Suppressor macrophage treated with lipopolysaccharide for 4 hours (primary cell): ENCODE measurements around the gene RHCE.
"Not testable (repeated sequence)": the region's sequence is repeated elsewhere in the genome, so short reads cannot be mapped to it uniquely, and the experiment has no call there.

Experiments
- DNase-seq: peaks from one replicate; pipeline ENCODE4 v3.0.0-alpha.2; 2020

Gene RHCE

GRCh38 chr1:25432749-25433388 is 12.2 kb upstream of the RHCE start:
- DNase-seq = no peak

GRCh38 chr1:25431955-25432719 is 11.5 kb upstream of the RHCE start:
- DNase-seq = no peak

GRCh38 chr1:25430967-25431881 is 10.6 kb upstream of the RHCE start:
- no peak for DNase-seq

- DNase-seq = peak; percentile 98
Observed at GRCh38 chr1:25430073-25430966, 9.7 kb upstream of the RHCE start, which contains the start of gene MACO1. Gene MACO1 (plus strand): TSS chr1:25430897. CDS start chr1:25431099, 202 bp downstream.

- no peak for DNase-seq
Observed at GRCh38 chr1:25428475-25429166, 8.0 kb upstream of the RHCE start.

- DNase-seq = no peak
Observed at GRCh38 chr1:25427696-25428095, 7.1 kb upstream of the RHCE start.

- no peak for DNase-seq
Observed at GRCh38 chr1:25425098-25426085, 4.8 kb upstream of the RHCE start.

GRCh38 chr1:25423206-25423605 is 2.6 kb upstream of the RHCE start:
- DNase-seq = not testable (repeated sequence)

- not testable (repeated sequence) for DNase-seq
Observed at GRCh38 chr1:25419339-25419738, 1.3 kb downstream of the RHCE start.

GRCh38 chr1:25417280-25417679 is 3.3 kb downstream of the RHCE start:
- DNase-seq = not testable (repeated sequence)

GRCh38 chr1:25414578-25414977 is 6.0 kb downstream of the RHCE start:
- not testable (repeated sequence) for DNase-seq

GRCh38 chr1:25414157-25414556 is 6.5 kb downstream of the RHCE start:
- not testable (repeated sequence) for DNase-seq

GRCh38 chr1:25412872-25413623 is 7.6 kb downstream of the RHCE start:
- DNase-seq = not testable (repeated sequence)

GRCh38 chr1:25409641-25410427 is 10.8 kb downstream of the RHCE start:
- DNase-seq = not testable (repeated sequence)

- DNase-seq = not testable (repeated sequence)
Observed at GRCh38 chr1:25405731-25406305, 14.8 kb downstream of the RHCE start.

GRCh38 chr1:25402947-25403803 is 17.4 kb downstream of the RHCE start:
- DNase-seq = not testable (repeated sequence)

GRCh38 chr1:25398079-25398478 is 22.5 kb downstream of the RHCE start:
- DNase-seq = not testable (repeated sequence)
